PC-3 (cell line): ENCODE measurements around the gene JAZF1. TPM values are rescaled to one million over a fixed set of nuclear protein-coding genes. Genes with fewer than 3 reads are reported as not detected.

Experiments
- ATAC-seq: fragments of 200-7000 bp; cut with Tn5 transposase; 2 replicates; pipeline ENCODE4 v1.9.1; 2020; ENCODE audit warnings: mild to moderate bottlenecking, moderate library complexity
- BruUV-seq: library from RNA; stranded (reverse); fragments of 400-500 nt; replicated peaks from 2 replicates; lab custom pipeline; 2021; lab: Mats Ljungman, UMichigan
- CTCF ChIA-PET: fragments of 300-600 bp; sonication (Branson Sonifier 250); formaldehyde crosslinking; loops from one replicate; lab custom pipeline; 2022; ENCODE audit warnings: antibody characterized with exemption; lab: Charles Lee
- POLR2A ChIA-PET: fragments of 300-600 bp; sonication (Branson Sonifier 250); formaldehyde crosslinking; loops from one replicate; lab custom pipeline; 2022; ENCODE audit warnings: antibody characterized with exemption; ENCODE audit not compliant: unreplicated experiment; lab: Charles Lee
- DNase-seq: peaks from one replicate; pipeline ENCODE4 v3.0.0-alpha.2; 2015
- H2AFZ ChIP-seq: fragments of 300-600 bp; sonication (generic); 2 replicates; pipeline ENCODE4 v1.6.0; 2016; ENCODE audit warnings: antibody characterized with exemption, low read length
- H3F3A ChIP-seq: fragments of 300-600 bp; sonication (generic); one replicate; pipeline ENCODE4 v1.6.0; 2017; ENCODE audit warnings: antibody characterized with exemption, low read length, control low read depth, mild to moderate bottlenecking; ENCODE audit not compliant: unreplicated experiment
- H3K27ac ChIP-seq: fragments of 300-600 bp; sonication (generic); 2 replicates; pipeline ENCODE4 v1.5.1; 2016; ENCODE audit warnings: mild to moderate bottlenecking, low read length
- H3K27me3 ChIP-seq: fragments of 300-600 bp; sonication (generic); 2 replicates; pipeline ENCODE4 v1.6.1; 2016; ENCODE audit warnings: low read length, mixed read lengths
- H3K36me3 ChIP-seq: fragments of 300-600 bp; sonication (generic); 2 replicates; pipeline ENCODE4 v1.6.1; 2016; ENCODE audit warnings: low read depth, mixed run types, low read length, mixed read lengths
- H3K4me1 ChIP-seq: fragments of 300-600 bp; sonication (generic); 2 replicates; pipeline ENCODE4 v1.5.1; 2016; ENCODE audit warnings: low read length; ENCODE audit not compliant: insufficient read depth
- H3K4me2 ChIP-seq: fragments of 300-600 bp; sonication (generic); 2 replicates; pipeline ENCODE4 v1.6.0; 2016; ENCODE audit warnings: low read length
- H3K4me3 ChIP-seq: fragments of 300-600 bp; sonication (generic); 2 replicates; pipeline ENCODE4 v1.5.1; 2016; ENCODE audit warnings: mild to moderate bottlenecking, low read length, mixed read lengths
- H3K79me2 ChIP-seq: fragments of 300-600 bp; sonication (generic); 2 replicates; pipeline ENCODE4 v1.6.1; 2017; ENCODE audit warnings: low read length, mixed read lengths
- H3K9ac ChIP-seq: fragments of 300-600 bp; sonication (generic); 2 replicates; pipeline ENCODE4 v1.6.0; 2016; ENCODE audit warnings: mild to moderate bottlenecking, low read length
- H3K9me2 ChIP-seq: fragments of 300-600 bp; sonication (generic); replicated peaks from 2 replicates; pipeline ENCODE4 v1.6.1; 2016; ENCODE audit warnings: mixed run types, low read length, mixed read lengths
- H3K9me3 ChIP-seq: fragments of 300-600 bp; sonication (generic); 2 replicates; pipeline ENCODE4 v1.6.1; 2016; ENCODE audit warnings: low read length, mixed read lengths
- H4K20me1 ChIP-seq: fragments of 300-600 bp; sonication (generic); 2 replicates; pipeline ENCODE4 v1.6.1; 2016; ENCODE audit warnings: low read length, mixed read lengths
- EZH2 ChIP-seq: fragments of 300-600 bp; sonication (generic); IDR thresholded peaks from one replicate; pipeline ENCODE4 v1.6.1; 2017; ENCODE audit warnings: antibody characterized with exemption, mild to moderate bottlenecking, low read length; ENCODE audit not compliant: unreplicated experiment
- EZH2phosphoT487 ChIP-seq: fragments of 300-600 bp; sonication (generic); IDR thresholded peaks from 2 replicates; pipeline ENCODE4 v1.6.1; 2018; ENCODE audit warnings: mild to moderate bottlenecking, antibody characterized with exemption, low read length, borderline replicate concordance
- intact Hi-C: fragments of 100-400 bp; cut with micrococcal nuclease; formaldehyde crosslinking; loops from 2 replicates; pipeline ENCODE4 v1.9.0; 2023
- total RNA-seq: library from RNA; depleted of rRNA; stranded (reverse); fragments of >200 nt; gene quantifications from 2 replicates; pipeline ENCODE4 v1.2.3, GENCODE V29; 2014
- TF ChIP-seq, protein P1 (sequence below): fragments of 300-600 bp; sonication (generic); conservative IDR thresholded peaks from 2 replicates; pipeline ENCODE4 v1.5.1; 2017; ENCODE audit warnings: antibody characterized with exemption, low read depth, mild to moderate bottlenecking, low read length

Gene JAZF1
- total RNA-seq, 1 experiment from 2014 or later: 2.3 TPM

GRCh38 chr7:27965650-27966049 lies 214.9 kb downstream of the JAZF1 start:
- TF ChIP-seq EZH2phosphoT487 (no peak), EZH2 (no peak)
- TF ChIP-seq, protein P1, sequence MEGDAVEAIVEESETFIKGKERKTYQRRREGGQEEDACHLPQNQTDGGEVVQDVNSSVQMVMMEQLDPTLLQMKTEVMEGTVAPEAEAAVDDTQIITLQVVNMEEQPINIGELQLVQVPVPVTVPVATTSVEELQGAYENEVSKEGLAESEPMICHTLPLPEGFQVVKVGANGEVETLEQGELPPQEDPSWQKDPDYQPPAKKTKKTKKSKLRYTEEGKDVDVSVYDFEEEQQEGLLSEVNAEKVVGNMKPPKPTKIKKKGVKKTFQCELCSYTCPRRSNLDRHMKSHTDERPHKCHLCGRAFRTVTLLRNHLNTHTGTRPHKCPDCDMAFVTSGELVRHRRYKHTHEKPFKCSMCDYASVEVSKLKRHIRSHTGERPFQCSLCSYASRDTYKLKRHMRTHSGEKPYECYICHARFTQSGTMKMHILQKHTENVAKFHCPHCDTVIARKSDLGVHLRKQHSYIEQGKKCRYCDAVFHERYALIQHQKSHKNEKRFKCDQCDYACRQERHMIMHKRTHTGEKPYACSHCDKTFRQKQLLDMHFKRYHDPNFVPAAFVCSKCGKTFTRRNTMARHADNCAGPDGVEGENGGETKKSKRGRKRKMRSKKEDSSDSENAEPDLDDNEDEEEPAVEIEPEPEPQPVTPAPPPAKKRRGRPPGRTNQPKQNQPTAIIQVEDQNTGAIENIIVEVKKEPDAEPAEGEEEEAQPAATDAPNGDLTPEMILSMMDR: no peak
- Histone ChIP-seq H3K27ac (no peak overlapping the region), H3F3A (no peaks in the 10 kb centered on the region), H3K4me3 (no peak overlapping the region), H3K9me2 (no peaks in the 10 kb centered on the region), H3K36me3 (no peaks in the 10 kb centered on the region), H3K27me3 (no peaks in the 10 kb centered on the region), H3K4me2 (no peak overlapping the region), H3K9me3 (no peaks in the 10 kb centered on the region), H4K20me1 (no peaks in the 10 kb centered on the region), H3K4me1 (peaks cover 7% of the 10 kb centered on the region), H2AFZ (no peak overlapping the region), H3K79me2 (no peaks in the 10 kb centered on the region), H3K9ac (no peak overlapping the region)
- DNase-seq (no peak), ATAC-seq (no peak)
- BruUV-seq: no TSS peak
- ChIA-PET POLR2A (no interaction called here), CTCF (no interaction called here)
- intact Hi-C loops: no loop called here

- ChIA-PET POLR2A (no interaction called here), CTCF (no interaction called here)
- Histone ChIP-seq H3K4me2 (no peak overlapping the region), H3K27ac (no peak overlapping the region), H3F3A (no peaks in the 10 kb centered on the region), H2AFZ (no peak overlapping the region), H3K9me2 (no peaks in the 10 kb centered on the region), H3K9ac (no peak overlapping the region), H3K9me3 (no peaks in the 10 kb centered on the region), H3K4me3 (no peak overlapping the region), H3K36me3 (no peaks in the 10 kb centered on the region), H3K79me2 (no peaks in the 10 kb centered on the region), H3K27me3 (no peaks in the 10 kb centered on the region), H4K20me1 (no peaks in the 10 kb centered on the region), H3K4me1 (peaks cover 7% of the 10 kb centered on the region)
- TF ChIP-seq EZH2phosphoT487 (no peak), EZH2 (no peak)
- TF ChIP-seq, protein P1: no peak
- DNase-seq: no peak
- no peak for ATAC-seq
- intact Hi-C loops: no loop called here
- no TSS peak for BruUV-seq
These were observed 215.8 kb downstream of the JAZF1 start for GRCh38 chr7:27964820-27965219.

- Histone ChIP-seq H4K20me1 (no peaks in the 10 kb centered on the region), H3K79me2 (no peaks in the 10 kb centered on the region)
- TF ChIP-seq, protein P1: no peak
- TF ChIP-seq EZH2: no peak
- TF ChIP-seq EZH2phosphoT487: no peak
These were observed 217.5 kb downstream of the JAZF1 start for GRCh38 chr7:27963056-27963455.

More at GRCh38 chr7:27963056-27963455, 217.5 kb downstream of the JAZF1 start:
- no peaks in the 10 kb centered on the region for H3K9me2 ChIP-seq
- CTCF ChIA-PET: no interaction called here
- peaks cover 7% of the 10 kb centered on the region for H3K4me1 ChIP-seq
- intact Hi-C loops: no loop called here
- no peaks in the 10 kb centered on the region for H3K27me3 ChIP-seq
- no peak overlapping the region for H2AFZ ChIP-seq
- H3F3A ChIP-seq: no peaks in the 10 kb centered on the region
- ATAC-seq (no peak), DNase-seq (no peak)
- no peak overlapping the region for H3K4me2 ChIP-seq
- no peaks in the 10 kb centered on the region for H3K9me3 ChIP-seq
- no peak overlapping the region for H3K9ac ChIP-seq
- H3K27ac ChIP-seq: no peak overlapping the region
- H3K4me3 ChIP-seq: no peak overlapping the region
- no TSS peak for BruUV-seq
- POLR2A ChIA-PET: no interaction called here
- H3K36me3 ChIP-seq: no peaks in the 10 kb centered on the region
